ENCODE data around the gene TAAR8.
"Not testable (repeated sequence)": the region's sequence is repeated elsewhere in the genome, so short reads cannot be mapped to it uniquely, and the experiment has no call there.

TAAR8 gene

DNA sequence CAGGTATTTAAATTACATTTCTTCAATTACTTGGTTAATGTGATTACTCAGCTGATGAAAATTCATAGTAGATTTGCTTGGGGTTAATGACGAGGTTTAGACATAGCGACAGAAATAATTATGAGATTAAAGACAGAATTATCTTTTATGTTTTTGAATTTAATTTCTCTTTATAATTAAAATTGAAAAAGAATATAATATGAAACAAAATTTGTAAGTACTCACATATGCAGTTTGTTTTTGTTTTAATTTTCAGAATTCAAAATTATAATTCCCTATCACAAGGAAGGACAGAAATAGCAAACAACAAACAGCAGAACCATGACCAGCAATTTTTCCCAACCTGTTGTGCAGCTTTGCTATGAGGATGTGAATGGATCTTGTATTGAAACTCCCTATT, at the start of gene TAAR8:
TAAR8 (plus strand) TSS at position 301 of the 400 bp plus-strand sequence; CDS start at position 322, 21 bp downstream.
- no peak for DNase-seq

GRCh38 chr6:132504757-132505156, 47.7 kb upstream of the TAAR8 start:
- DNase-seq, result no peak

DNA sequence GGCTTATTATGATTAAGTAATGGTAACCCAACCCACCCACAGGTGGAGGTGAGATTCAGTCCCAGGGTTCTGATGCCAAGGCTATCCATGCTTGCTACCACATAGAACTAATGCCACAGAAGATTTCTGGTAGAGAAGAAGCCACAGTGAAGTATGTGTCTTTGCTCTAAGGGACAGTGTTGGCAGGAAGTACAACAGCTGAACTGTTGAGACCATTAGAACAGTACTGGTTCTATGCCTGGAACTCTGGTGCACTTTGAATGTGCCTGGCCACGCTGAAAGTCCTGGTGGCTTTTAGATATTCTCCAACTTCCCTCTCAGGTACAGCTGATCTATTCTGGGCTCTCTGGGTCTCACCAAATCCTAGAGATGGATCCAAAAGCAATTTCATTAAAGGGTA, 47.3 kb upstream of the TAAR8 start:
- DNase-seq, result no peak

DNA sequence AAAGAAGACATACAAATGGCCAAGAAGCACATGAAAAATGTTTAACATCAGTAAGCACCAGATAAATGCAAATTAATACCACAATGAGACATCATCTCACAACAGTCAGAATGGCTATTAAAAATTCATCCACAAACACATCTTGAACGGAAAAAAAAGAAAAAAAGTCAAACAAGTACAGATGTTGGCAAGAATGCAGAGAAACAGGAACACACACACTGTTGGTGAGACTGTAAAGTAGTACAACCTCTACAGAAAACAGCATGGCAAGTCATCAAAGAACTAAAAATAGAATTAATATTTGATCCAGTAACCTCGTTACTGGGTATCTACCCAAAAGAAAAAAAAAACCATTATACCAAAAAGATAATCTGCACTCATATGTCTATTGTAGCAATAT, 46.0 kb upstream of the TAAR8 start:
- no peak for DNase-seq

GRCh38 chr6:132506869-132507808, 45.3 kb upstream of the TAAR8 start:
- no peak for DNase-seq

DNA sequence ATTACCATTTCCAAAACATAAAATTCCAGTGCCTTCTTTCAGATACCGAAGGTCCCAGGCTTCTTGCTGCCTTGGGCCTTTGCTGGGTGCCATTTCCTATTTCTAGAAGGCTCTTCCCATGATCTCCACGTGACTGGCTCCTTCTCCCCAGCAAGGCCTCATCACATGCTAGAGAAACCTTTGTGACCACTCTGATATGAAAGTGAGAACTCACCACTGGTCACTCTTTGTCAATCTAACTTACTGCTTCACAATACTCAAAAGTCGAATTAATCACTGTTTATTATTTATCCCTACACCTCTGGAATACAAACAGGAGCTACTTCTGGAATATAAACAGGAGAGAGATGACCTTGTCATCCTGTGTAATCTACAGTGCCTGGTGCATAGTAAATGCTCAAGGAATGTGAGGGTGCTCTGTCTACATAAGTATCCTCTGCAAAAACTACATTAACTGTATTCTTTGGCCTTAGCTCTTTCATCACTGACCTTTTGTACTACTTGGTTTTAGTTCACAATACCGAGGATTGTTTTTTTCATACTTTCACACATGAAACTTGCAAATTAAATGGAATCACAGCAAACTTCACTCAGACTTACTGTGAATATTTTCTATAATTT, 41.2 kb upstream of the TAAR8 start:
- DNase-seq, result no peak

GRCh38 chr6:132511831-132512220, 40.6 kb upstream of the TAAR8 start:
- no peak for DNase-seq

- no peak for DNase-seq
Measured at GRCh38 chr6:132512342-132512637, 40.2 kb upstream of the TAAR8 start.

- peak; percentile 93 for DNase-seq
Measured at GRCh38 chr6:132512638-132513632, 39.5 kb upstream of the TAAR8 start, which contains the start of gene STX7. Gene STX7, minus strand, starts transcription at chr6:132513116. Its CDS starts 9,586 bp downstream, at chr6:132503530.

DNA sequence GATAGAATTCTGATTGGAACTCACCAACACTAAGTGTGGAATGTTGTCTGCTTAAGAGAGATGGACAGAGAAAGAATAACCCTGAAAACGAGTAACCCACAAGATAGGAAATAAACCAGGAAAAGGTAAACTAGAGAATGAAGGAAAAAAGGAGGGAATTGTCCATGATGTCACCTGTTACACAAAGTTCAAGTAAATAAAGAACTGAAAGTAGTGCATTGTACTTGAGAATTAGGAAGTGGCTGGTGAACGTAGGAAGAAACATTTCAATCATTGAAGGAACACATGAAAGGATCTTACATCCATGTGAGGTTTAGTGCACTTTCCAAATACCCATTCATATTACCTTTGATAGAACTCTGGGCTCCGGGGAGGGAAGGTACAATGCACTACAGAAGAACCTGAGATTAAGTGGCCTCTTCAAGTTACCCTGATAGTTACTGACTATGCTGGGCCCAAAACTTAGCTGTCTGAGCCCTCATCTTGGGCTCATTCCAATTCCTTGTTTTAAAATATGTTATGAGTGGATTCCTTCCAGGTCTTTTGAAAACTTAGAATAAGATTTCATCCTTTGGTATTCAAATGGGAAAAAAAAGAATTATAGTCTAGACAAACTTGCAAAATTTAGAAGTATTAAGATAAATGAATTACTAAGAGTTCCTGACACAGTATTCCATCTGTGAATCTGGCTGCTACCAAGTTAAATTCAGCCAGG, 38.5 kb upstream of the TAAR8 start:
- no peak for DNase-seq

GRCh38 chr6:132515386-132515785, 37.1 kb upstream of the TAAR8 start:
- DNase-seq, result no peak

DNA sequence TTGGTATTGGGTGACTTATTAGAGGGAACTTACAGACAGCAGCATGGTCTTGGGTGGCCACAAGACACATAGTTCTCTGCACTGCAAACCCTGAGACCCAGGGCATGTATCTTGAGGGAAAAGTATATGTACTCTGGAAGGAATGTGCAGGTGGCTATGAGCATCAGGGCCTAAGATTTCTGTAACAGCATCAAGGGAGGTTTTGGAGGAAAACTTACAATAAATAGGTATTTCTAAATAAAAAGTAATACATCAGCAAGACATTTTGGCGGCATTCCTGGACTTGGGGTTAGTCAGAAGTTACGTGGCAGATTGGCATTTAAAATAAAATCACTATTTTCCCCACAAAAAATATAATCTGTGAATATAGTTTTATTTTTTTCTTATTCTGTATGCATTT, 31.5 kb upstream of the TAAR8 start:
- no peak for DNase-seq

DNA sequence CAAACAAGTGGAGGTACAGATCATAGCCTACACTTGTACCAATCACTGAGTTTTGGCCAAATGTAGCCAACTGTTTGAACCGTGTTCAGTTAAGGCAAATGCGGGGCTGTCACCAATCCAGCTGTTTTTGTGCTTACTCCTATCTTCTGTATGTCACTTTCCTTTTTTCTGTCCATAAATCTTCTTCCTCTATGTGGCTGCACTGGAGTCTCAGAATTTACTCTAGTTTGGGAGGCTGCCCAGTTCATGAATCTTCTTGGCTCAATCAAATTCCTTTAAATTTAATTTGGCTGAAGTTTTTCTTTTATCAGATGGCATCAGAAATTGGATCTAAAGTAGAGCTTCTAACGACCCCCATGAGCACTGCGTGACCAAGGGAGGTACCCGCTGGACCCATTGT, 27.8 kb upstream of the TAAR8 start:
- no peak for DNase-seq

DNA sequence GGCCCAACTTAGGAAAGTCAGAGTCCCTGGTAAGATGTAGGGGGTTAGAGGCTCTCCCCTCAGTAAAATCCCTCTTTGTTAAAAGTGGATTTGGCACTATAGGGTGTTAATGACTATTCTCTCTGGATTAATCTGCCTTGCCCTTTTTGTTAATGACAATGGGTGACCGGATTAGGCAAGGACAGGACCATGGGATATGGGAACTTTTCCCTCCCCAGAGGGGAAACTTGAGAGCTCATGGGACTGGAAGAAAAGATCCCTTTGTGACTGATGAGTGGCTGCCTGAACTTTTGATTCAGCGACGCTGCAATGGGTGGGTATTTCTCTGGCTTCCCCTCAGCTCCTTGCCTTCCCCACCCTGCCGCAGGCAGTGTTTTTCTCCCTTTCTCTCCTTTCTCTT, 26.6 kb upstream of the TAAR8 start:
- DNase-seq, result no peak

DNA sequence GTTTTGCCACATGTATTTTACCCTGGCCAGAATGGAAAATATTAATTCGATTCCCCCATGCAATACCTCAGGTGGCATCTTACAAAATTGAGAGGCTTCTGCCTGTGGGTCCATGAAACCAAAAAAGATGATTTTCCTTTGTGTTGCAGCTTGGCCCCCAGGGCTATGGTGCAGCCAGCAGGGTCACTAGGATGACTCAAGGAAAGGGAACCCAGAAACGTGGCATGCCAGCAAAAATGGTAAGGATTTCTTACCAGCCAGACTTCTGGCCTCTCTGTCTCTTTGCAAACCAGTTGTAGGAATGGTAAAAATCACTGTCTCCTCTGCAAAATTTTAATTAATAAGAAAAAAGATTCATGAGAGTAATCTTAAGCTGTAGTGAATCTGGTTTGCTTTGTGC, 26.0 kb upstream of the TAAR8 start:
- DNase-seq, result no peak

- DNase-seq, result no peak
Measured at GRCh38 chr6:132527791-132528190, 24.7 kb upstream of the TAAR8 start.

DNA sequence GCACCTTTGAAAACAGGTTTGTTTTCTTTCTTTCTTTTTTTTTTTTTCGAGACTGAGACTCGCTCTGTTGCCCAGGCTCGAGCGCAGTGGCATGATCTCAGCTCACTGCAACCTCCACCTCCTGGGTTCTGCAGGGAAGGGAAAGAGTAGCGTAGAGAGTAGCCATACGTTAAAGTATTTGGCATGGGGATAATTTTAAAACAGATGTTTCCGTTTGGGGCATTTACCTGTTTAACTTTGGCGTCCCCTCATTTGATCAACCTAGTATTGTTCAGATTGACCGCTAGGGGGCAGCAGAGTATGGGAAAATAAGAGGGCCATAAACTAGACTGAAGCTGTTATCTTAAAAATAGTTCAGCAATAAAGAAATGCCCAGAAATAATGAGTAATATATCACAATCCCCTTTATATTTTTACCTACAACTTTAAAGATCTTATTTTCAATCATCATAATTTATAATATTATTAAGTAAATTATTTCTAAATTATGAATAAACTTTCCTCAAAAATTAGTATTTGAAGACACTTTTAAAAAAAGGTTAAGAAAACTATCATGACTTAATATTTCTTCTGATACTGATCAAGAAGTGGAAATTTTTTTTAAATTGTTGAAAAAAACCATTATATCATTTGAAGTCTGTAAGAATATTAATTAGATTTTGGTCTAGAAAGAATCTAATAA, 22.0 kb upstream of the TAAR8 start:
- DNase-seq, result peak; percentile 56

DNA sequence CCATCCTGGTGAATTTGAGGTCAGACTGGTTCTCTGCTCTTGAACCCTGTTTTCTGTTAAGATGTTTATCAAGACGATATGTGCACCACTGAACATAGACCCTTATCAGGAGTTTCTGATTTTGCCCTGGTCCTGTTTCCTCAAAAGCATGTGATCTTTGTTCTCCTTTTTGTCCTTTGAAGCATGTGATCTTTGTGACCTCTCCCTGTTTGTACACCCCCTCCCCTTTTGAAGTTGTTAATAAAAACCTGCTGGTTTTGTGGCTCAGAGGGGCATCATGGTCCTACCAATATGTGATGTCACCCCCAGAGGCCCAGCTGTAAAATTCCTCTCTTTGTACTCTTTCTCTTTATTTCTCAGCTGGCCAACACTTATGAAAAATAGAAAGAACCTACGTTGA, 17.9 kb upstream of the TAAR8 start:
- not testable (repeated sequence) for DNase-seq

DNA sequence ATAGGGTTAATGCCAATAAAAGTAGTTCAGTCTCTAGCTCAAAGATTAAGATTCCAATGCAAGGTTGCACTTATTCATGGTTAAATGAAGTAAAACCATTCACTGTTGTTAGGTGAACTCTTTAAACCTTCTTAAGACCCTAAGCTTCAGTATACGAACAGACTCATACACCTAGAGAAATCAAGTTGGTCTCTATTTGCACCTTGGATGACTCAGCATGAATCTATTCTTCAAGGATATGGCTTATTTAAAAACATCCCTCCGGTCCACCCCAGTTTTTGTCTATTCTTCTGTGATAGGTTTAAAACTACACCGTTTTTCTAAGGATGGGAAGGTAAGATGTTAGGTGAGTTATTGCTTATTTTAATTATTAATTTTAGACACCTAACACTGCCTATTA, 15.3 kb upstream of the TAAR8 start:
- no peak for DNase-seq

DNA sequence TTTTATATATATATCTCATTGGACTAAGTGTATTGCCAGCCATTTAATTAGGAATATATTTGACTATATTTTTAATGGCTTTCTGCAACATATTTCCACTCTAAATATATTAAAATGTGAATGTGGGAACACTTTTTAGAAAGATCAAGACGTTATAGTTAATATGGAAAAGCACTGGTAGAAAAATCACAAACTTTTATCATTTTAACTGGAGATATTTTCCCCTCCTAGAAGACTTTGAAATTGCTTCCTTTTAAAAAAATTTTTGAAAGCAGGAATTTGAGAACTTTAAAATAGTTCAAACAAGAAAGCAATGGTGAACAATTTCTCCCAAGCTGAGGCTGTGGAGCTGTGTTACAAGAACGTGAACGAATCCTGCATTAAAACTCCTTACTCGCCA, 14.5 kb upstream of the TAAR8 start, which contains the start of gene TAAR9:
TAAR9 (plus strand) TSS at position 301 of the 400 bp plus-strand sequence; CDS start at position 314, 13 bp downstream.
- DNase-seq, result no peak

DNA sequence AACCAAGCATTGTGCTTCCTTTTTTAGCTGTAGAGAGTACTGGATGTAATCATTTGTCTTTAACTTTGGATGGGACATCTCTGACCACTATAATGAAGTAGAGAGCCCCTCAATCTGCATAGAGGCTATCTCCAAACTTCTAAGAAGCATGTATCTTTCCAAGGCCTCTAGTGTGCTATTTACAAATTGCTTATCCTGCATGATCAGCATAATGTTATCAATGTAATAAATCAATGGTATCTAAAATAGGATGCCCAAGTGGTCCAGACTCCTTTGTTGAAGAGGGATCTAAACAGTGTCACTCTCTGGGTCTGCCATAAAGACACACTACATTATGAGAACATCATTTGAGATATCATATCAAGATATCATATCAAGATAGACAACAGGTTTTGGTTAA, 7.6 kb upstream of the TAAR8 start:
- DNase-seq, result no peak

Data from femur (tissue), 1 donor.